KMS-11 (cell line): ENCODE results near the gene GLB1L2.

Source experiments
- H2AFZ ChIP-seq: fragments of 200-600 bp; sonication (generic); 2 replicates; pipeline ENCODE4 v1.6.1; 2016; ENCODE audit warnings: antibody characterized with exemption, mixed run types, low read depth
- H3K27ac ChIP-seq: fragments of 200-600 bp; sonication (generic); 2 replicates; pipeline ENCODE4 v1.6.1; 2016; ENCODE audit warnings: mild to moderate bottlenecking, mixed run types
- H3K27me3 ChIP-seq: fragments of 200-600 bp; sonication (generic); 2 replicates; pipeline ENCODE4 v1.6.1; 2017; ENCODE audit warnings: mild to moderate bottlenecking, low read depth, mixed run types, moderate library complexity; ENCODE audit not compliant: insufficient read depth
- H3K36me3 ChIP-seq: fragments of 200-600 bp; sonication (generic); 2 replicates; pipeline ENCODE4 v1.6.1; 2017; ENCODE audit warnings: mild to moderate bottlenecking, mixed run types; ENCODE audit not compliant: insufficient read depth
- H3K4me1 ChIP-seq: fragments of 200-600 bp; sonication (generic); 2 replicates; pipeline ENCODE4 v1.6.1; 2016; ENCODE audit warnings: mild to moderate bottlenecking, low read depth, mixed run types; ENCODE audit not compliant: poor library complexity, severe bottlenecking
- H3K4me2 ChIP-seq: fragments of 200-600 bp; sonication (generic); 2 replicates; pipeline ENCODE4 v1.7.0; 2016; ENCODE audit warnings: mild to moderate bottlenecking, mixed run types
- H3K4me3 ChIP-seq: fragments of 200-600 bp; sonication (generic); IDR thresholded peaks from 2 replicates; pipeline ENCODE4 v1.6.1; 2017; ENCODE audit warnings: low read depth, low read length, mixed read lengths; ENCODE audit not compliant: insufficient read depth
- H3K79me2 ChIP-seq: fragments of 200-600 bp; sonication (generic); 2 replicates; pipeline ENCODE4 v1.6.1; 2016; ENCODE audit warnings: low read depth, mixed run types; ENCODE audit not compliant: insufficient read depth
- H3K9ac ChIP-seq: fragments of 200-600 bp; sonication (generic); 2 replicates; pipeline ENCODE4 v1.6.1; 2016; ENCODE audit warnings: mild to moderate bottlenecking, mixed run types
- H4K20me1 ChIP-seq: fragments of 200-600 bp; sonication (generic); 2 replicates; pipeline ENCODE4 v1.6.1; 2016; ENCODE audit warnings: mild to moderate bottlenecking, mixed run types; ENCODE audit not compliant: insufficient read depth
- CTCF ChIP-seq: fragments of 200-600 bp; sonication (generic); conservative IDR thresholded peaks from 2 replicates; pipeline ENCODE4 v1.6.1; 2017; ENCODE audit warnings: low read depth, mild to moderate bottlenecking, antibody characterized with exemption, low read length, moderate library complexity, mixed read lengths

GLB1L2 gene

GRCh38 chr11:134371436-134372185 lies 39.8 kb downstream of the GLB1L2 start:
- no peak overlapping the region for H3K4me2 ChIP-seq
- no peaks in the 10 kb centered on the region for H3K79me2 ChIP-seq
- H3K4me3 ChIP-seq = no peak overlapping the region
- H3K9ac ChIP-seq = no peak overlapping the region
- no peak for TF ChIP-seq CTCF
- no peak overlapping the region for H2AFZ ChIP-seq
- H3K27me3 ChIP-seq = no peaks in the 10 kb centered on the region
- H4K20me1 ChIP-seq = no peaks in the 10 kb centered on the region
- H3K36me3 ChIP-seq = no peaks in the 10 kb centered on the region
- no peaks in the 10 kb centered on the region for H3K4me1 ChIP-seq
- no peak overlapping the region for H3K27ac ChIP-seq

- H3K27me3 ChIP-seq = no peaks in the 10 kb centered on the region
- H3K4me2 ChIP-seq = no peak overlapping the region
- H3K79me2 ChIP-seq = no peaks in the 10 kb centered on the region
- no peak overlapping the region for H3K27ac ChIP-seq
- H3K4me1 ChIP-seq = no peaks in the 10 kb centered on the region
- no peak overlapping the region for H3K9ac ChIP-seq
- H4K20me1 ChIP-seq = no peaks in the 10 kb centered on the region
- no peak overlapping the region for H3K4me3 ChIP-seq
- H3K36me3 ChIP-seq = no peaks in the 10 kb centered on the region
- no peak for TF ChIP-seq CTCF
- no peak overlapping the region for H2AFZ ChIP-seq
Measured at GRCh38 chr11:134372536-134372935, 40.7 kb downstream of the GLB1L2 start.

GRCh38 chr11:134372961-134373360 lies 41.2 kb downstream of the GLB1L2 start:
- H2AFZ ChIP-seq = no peak overlapping the region
- no peak overlapping the region for H3K4me2 ChIP-seq
- no peak overlapping the region for H3K27ac ChIP-seq

GRCh38 chr11:134373591-134374052 lies 41.8 kb downstream of the GLB1L2 start:
- H3K4me1 ChIP-seq = no peaks in the 10 kb centered on the region
- H3K27me3 ChIP-seq = no peaks in the 10 kb centered on the region
- H3K79me2 ChIP-seq = no peaks in the 10 kb centered on the region
- no peak overlapping the region for H3K27ac ChIP-seq
- no peak overlapping the region for H3K9ac ChIP-seq
- H3K36me3 ChIP-seq = no peaks in the 10 kb centered on the region
- no peak for TF ChIP-seq CTCF
- H4K20me1 ChIP-seq = no peaks in the 10 kb centered on the region
- H2AFZ ChIP-seq = no peak overlapping the region
- H3K4me2 ChIP-seq = no peak overlapping the region
- no peak overlapping the region for H3K4me3 ChIP-seq

More at GRCh38 chr11:134372961-134373360, 41.2 kb downstream of the GLB1L2 start:
- Histone ChIP-seq H3K4me1 (no peaks in the 10 kb centered on the region), H4K20me1 (no peaks in the 10 kb centered on the region), H3K79me2 (no peaks in the 10 kb centered on the region), H3K36me3 (no peaks in the 10 kb centered on the region), H3K27me3 (no peaks in the 10 kb centered on the region), H3K4me3 (no peak overlapping the region), H3K9ac (no peak overlapping the region)
- no peak for TF ChIP-seq CTCF
